ENCODE data around the gene H6PD.

The H6PD gene

DNA sequence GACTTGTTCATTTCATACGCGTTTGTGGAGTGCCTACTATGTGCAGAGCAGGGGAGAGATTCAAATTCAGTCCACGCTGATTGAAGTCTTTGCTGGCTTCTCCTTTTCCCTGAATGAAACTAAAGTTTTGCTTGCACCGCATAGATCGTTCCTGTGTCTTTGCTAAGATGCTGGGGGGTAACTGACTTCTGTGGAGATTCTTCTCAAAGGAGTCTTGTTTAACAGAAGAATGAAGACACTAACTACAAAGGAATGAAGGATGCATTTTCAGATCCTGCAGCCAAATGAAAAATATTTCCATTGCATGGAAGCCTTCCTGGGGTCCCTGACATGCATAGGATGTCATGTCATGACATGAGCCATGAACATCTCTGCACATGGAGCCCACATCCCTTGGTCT is 26.9 kb upstream of the H6PD start:
- DNase-seq (ENCODE audit: extremely low read depth, low read depth): no peak
- H3K4me3 ChIP-seq (replicated peaks; ENCODE audit: low read depth, low read length): no peak overlapping the region
- no peak for TF ChIP-seq CTCF (IDR thresholded peaks at IDR 0.05; ENCODE audit: low read depth, low read length, missing control alignments)

DNA sequence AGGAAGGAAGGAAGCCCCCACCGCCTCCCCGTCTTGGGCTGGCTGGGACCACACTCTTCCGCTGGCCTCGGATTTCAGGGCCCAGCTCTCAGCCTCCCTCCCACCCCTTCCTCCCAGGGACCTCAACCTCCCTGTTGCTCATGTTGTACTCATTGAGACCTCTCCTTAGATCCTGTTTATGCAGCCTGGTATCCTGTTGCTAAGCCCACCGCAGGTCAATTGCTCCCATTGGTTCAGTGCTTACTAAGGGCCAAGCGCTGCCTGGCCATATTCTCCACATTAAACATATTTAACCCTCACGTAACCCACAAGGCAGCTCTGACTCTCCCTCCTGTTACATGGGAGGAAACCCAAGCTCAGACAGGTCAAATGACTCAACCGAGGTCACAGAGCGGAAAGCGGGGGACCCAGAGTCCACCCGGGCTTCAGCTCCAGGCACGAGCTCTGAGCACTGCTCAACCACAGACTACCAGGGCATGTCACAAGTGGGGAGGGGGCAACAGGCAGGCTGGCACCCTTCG is 23.2 kb upstream of the H6PD start:
- DNase-seq (ENCODE audit: extremely low read depth, low read depth): no peak
- H3K4me3 ChIP-seq (replicated peaks; ENCODE audit: low read depth, low read length): no peak overlapping the region
- TF ChIP-seq CTCF (IDR thresholded peaks at IDR 0.05; ENCODE audit: low read depth, low read length, missing control alignments): no peak

DNA sequence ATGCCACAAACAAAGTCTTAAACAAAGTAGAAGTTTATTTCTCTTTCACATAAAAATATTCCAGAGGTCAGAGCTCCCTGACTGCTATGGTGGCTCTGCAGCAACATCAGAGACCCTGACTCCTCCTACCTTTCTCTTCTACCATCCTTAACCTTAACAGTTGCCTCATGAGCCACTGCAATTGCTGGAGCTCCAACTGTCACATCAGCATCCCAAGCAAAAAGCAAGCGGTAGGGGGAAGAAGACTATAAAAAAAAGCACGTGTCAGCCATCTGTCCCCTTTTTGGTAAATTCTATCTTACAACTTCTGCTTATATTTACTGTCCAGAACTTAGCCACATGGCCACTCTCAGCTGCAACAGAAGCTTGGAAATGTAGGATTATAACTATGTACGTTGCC is 21.8 kb upstream of the H6PD start:
- no peak for DNase-seq (ENCODE audit: extremely low read depth, low read depth)
- H3K4me3 ChIP-seq (replicated peaks; ENCODE audit: low read depth, low read length): no peak overlapping the region
- no peak for TF ChIP-seq CTCF (IDR thresholded peaks at IDR 0.05; ENCODE audit: low read depth, low read length, missing control alignments)

- DNase-seq (ENCODE audit: extremely low read depth, low read depth): no peak
- TF ChIP-seq CTCF (IDR thresholded peaks at IDR 0.05; ENCODE audit: low read depth, low read length, missing control alignments): no peak
- H3K4me3 ChIP-seq (replicated peaks; ENCODE audit: low read depth, low read length): no peak overlapping the region
Observed at GRCh38 chr1:9213956-9214355, 20.6 kb upstream of the H6PD start.

DNA sequence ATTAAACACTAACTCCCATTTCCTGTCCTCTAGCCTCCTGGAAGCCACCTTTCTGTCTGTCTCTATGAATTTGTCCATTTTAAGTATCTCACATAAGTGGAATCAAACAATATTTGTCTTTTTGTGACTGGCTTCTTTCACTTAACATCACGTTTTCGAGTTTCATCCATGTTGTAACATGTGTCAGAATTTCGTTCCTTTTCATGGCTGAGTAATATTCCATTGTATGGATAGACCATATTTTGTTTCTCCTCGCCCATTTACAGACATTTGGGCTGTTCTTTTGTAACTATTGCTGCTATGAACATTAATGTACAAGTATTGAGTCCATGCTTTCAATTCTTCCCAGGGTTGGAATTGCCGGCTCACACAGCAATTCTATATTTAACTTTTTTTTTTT is 15.7 kb upstream of the H6PD start:
- H3K4me3 ChIP-seq (replicated peaks; ENCODE audit: low read depth, low read length): no peak overlapping the region
- no peak for TF ChIP-seq CTCF (IDR thresholded peaks at IDR 0.05; ENCODE audit: low read depth, low read length, missing control alignments)
- no peak for DNase-seq (ENCODE audit: extremely low read depth, low read depth)

DNA sequence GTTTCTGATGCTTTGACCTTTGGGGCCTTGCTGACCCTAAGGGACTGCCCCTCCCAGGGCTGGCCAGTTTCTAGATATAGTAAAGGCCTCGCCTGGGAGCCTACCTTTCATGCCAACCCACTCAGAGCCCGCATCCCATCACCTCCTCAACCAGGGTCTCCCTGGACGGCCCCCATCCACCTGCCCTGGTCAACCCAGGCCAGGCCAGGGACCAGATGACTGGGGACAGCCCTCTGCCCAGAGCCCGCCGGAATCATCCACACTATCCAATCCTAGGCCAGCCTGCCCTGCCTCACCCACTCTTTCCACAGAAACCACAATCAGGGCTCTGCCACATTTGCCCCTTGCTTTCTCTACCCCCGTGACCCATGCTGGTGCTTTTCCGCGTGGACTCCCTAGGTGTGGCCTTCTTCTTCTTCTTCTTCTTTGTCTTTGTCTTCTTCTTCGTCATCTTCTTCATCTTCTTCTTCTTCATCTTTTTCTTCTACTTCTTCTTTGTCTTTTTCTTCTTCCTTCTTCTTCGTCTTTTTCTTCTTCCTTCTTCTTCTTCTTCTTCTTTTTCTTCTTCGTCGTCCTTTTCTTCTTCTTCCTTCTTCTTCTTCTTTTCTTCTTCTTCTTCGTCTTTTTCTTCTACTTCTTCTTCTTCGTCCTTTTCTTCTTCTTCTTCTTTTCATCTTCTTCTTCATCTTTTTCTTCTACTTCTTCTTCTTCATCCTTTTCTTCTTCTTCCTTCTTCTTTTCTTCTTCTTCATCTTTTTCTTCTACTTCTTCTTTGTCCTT is 11.5 kb upstream of the H6PD start:
- H3K4me3 ChIP-seq (replicated peaks; ENCODE audit: low read depth, low read length): no peak overlapping the region
- no peak for DNase-seq (ENCODE audit: extremely low read depth, low read depth)
- TF ChIP-seq CTCF (IDR thresholded peaks at IDR 0.05; ENCODE audit: low read depth, low read length, missing control alignments): no peak

All from HFF-Myc (cell line).